Measurements from ENCODE around the gene MORN1.

The MORN1 gene

GRCh38 chr1:2384941-2385481 lies 6.3 kb downstream of the MORN1 start:
- DNase-seq, result no peak

- no peak for DNase-seq
Observed at GRCh38 chr1:2384130-2384860, 7.1 kb downstream of the MORN1 start.

- DNase-seq, result no peak
Observed at GRCh38 chr1:2383576-2383975, 7.8 kb downstream of the MORN1 start.

- DNase-seq, result no peak
Observed at GRCh38 chr1:2382621-2383361, 8.6 kb downstream of the MORN1 start.

- no peak for DNase-seq
Observed at GRCh38 chr1:2381741-2382620, 9.4 kb downstream of the MORN1 start.

- DNase-seq, result no peak
Observed at GRCh38 chr1:2380816-2381591, 10.3 kb downstream of the MORN1 start.

- no peak for DNase-seq
Observed at GRCh38 chr1:2379733-2380404, 11.5 kb downstream of the MORN1 start.

- no peak for DNase-seq
Observed at GRCh38 chr1:2378956-2379732, 12.2 kb downstream of the MORN1 start.

- no peak for DNase-seq
Observed at GRCh38 chr1:2378441-2378851, 12.9 kb downstream of the MORN1 start.

- DNase-seq, result no peak
Observed at GRCh38 chr1:2377751-2378440, 13.5 kb downstream of the MORN1 start.

- DNase-seq, result no peak
Observed at GRCh38 chr1:2376931-2377672, 14.3 kb downstream of the MORN1 start.

GRCh38 chr1:2376261-2376741 lies 15.1 kb downstream of the MORN1 start:
- no peak for DNase-seq

- no peak for DNase-seq
Observed at GRCh38 chr1:2375923-2376260, 15.5 kb downstream of the MORN1 start.

GRCh38 chr1:2375246-2375922 lies 16.0 kb downstream of the MORN1 start:
- no peak for DNase-seq

- no peak for DNase-seq
Observed at GRCh38 chr1:2374252-2375155, 16.9 kb downstream of the MORN1 start.

GRCh38 chr1:2373551-2374251 lies 17.7 kb downstream of the MORN1 start:
- DNase-seq, result no peak

Measured in DMS153 (cell line).